SK-N-MC (cell line): ENCODE data around the gene NUMB.

ENCODE experiments used
- EZH2 ChIP-seq: fragments of 200-600 bp; sonication (generic); IDR thresholded peaks from one replicate; pipeline ENCODE4 v1.6.1; 2017; ENCODE audit warnings: antibody characterized with exemption
- POLR2AphosphoS5 ChIP-seq: IDR thresholded peaks from 2 replicates; pipeline ENCODE4 v1.6.1; 2012; ENCODE audit warnings: mild to moderate bottlenecking, low read depth, low read length, borderline replicate concordance

- no peak for TF ChIP-seq EZH2
- no peak for TF ChIP-seq POLR2AphosphoS5
Observed at GRCh38 chr14:73280903-73281302, 177.4 kb downstream of the NUMB start.
